AG09309 (cell line): Measurements from ENCODE around the gene RAP2A.

Source experiments
- DNase-seq: peaks from one replicate; pipeline ENCODE4 v3.0.0-alpha.2; 2010; ENCODE audit warnings: low read depth
- H3K4me3 ChIP-seq: 2 replicates; pipeline ENCODE4 v1.5.1; 2011; ENCODE audit warnings: mild to moderate bottlenecking, low read depth, low read length, moderate library complexity; ENCODE audit not compliant: control insufficient read depth
- CTCF ChIP-seq: IDR thresholded peaks from 2 replicates; pipeline ENCODE4 v1.5.1; 2011; ENCODE audit warnings: mild to moderate bottlenecking, low read depth, low read length, inconsistent platforms; ENCODE audit not compliant: insufficient read depth, control insufficient read depth; ENCODE audit errors: missing control alignments

The RAP2A gene

GRCh38 chr13:97456047-97456446 lies 22.1 kb downstream of the RAP2A start:
- no peak overlapping the region for H3K4me3 ChIP-seq
- DNase-seq = no peak
- no peak for TF ChIP-seq CTCF

GRCh38 chr13:97459215-97459777 lies 25.3 kb downstream of the RAP2A start:
- DNase-seq = no peak
- no peak for TF ChIP-seq CTCF
- H3K4me3 ChIP-seq = no peak overlapping the region

- no peak overlapping the region for H3K4me3 ChIP-seq
- no peak for DNase-seq
- no peak for TF ChIP-seq CTCF
Observed at GRCh38 chr13:97460004-97460775, 26.2 kb downstream of the RAP2A start.

GRCh38 chr13:97460853-97461252 lies 26.9 kb downstream of the RAP2A start:
- no peak overlapping the region for H3K4me3 ChIP-seq
- no peak for DNase-seq

GRCh38 chr13:97464561-97464960 lies 30.6 kb downstream of the RAP2A start:
- DNase-seq = no peak
- TF ChIP-seq CTCF = no peak
- no peak overlapping the region for H3K4me3 ChIP-seq

More at GRCh38 chr13:97460853-97461252, 26.9 kb downstream of the RAP2A start:
- TF ChIP-seq CTCF = no peak

GRCh38 chr13:97466722-97467121 lies 32.8 kb downstream of the RAP2A start:
- no peak for DNase-seq
- no peak for TF ChIP-seq CTCF
- H3K4me3 ChIP-seq = no peak overlapping the region

GRCh38 chr13:97468331-97468730 lies 34.4 kb downstream of the RAP2A start:
- no peak for TF ChIP-seq CTCF
- H3K4me3 ChIP-seq = no peak overlapping the region
- DNase-seq = no peak
